ENCODE measurements around the gene FBXO47.

- TF ChIP-seq CTCF (IDR thresholded peaks at IDR 0.05) (no peak), POLR2A (IDR thresholded peaks at IDR 0.05) (no peak), EP300 (IDR thresholded peaks at IDR 0.05) (no peak)
Measured at GRCh38 chr17:38978180-38978579, 11.0 kb upstream of the FBXO47 start.
